GM20000 (cell line): Measurements from ENCODE around the gene SS18L1.

ENCODE experiments used
- DNase-seq: peaks from one replicate; pipeline ENCODE4 v3.0.0; 2012; ENCODE audit warnings: low spot score
- TF ChIP-seq, protein P1 (sequence below): IDR thresholded peaks from 2 replicates; pipeline ENCODE4 v1.5.1; 2012; ENCODE audit warnings: mild to moderate bottlenecking, control low read depth; ENCODE audit errors: extremely low read depth, missing control alignments

The SS18L1 gene

DNA sequence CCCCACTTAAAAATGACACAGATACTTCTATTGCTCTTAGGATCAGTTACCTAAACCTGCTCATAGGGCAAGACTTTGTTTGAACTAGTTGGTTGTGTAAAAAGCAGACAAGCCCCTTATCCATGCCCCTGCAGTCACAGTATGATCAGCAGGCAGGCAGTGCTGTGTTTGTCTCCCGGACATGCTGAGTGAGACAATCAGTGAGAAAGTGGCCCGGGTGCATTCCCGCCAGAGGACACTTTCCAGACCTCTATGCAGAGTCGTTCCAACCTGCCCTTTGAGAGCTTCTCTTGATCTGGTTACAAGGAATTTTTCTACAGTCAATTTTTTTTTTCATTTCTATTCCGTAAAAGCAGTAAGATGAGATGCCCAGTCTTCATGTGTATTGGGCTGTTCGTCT is 15.1 kb upstream of the SS18L1 start:
- TF ChIP-seq, protein P1, sequence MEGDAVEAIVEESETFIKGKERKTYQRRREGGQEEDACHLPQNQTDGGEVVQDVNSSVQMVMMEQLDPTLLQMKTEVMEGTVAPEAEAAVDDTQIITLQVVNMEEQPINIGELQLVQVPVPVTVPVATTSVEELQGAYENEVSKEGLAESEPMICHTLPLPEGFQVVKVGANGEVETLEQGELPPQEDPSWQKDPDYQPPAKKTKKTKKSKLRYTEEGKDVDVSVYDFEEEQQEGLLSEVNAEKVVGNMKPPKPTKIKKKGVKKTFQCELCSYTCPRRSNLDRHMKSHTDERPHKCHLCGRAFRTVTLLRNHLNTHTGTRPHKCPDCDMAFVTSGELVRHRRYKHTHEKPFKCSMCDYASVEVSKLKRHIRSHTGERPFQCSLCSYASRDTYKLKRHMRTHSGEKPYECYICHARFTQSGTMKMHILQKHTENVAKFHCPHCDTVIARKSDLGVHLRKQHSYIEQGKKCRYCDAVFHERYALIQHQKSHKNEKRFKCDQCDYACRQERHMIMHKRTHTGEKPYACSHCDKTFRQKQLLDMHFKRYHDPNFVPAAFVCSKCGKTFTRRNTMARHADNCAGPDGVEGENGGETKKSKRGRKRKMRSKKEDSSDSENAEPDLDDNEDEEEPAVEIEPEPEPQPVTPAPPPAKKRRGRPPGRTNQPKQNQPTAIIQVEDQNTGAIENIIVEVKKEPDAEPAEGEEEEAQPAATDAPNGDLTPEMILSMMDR = no peak
- DNase-seq = no peak

DNA sequence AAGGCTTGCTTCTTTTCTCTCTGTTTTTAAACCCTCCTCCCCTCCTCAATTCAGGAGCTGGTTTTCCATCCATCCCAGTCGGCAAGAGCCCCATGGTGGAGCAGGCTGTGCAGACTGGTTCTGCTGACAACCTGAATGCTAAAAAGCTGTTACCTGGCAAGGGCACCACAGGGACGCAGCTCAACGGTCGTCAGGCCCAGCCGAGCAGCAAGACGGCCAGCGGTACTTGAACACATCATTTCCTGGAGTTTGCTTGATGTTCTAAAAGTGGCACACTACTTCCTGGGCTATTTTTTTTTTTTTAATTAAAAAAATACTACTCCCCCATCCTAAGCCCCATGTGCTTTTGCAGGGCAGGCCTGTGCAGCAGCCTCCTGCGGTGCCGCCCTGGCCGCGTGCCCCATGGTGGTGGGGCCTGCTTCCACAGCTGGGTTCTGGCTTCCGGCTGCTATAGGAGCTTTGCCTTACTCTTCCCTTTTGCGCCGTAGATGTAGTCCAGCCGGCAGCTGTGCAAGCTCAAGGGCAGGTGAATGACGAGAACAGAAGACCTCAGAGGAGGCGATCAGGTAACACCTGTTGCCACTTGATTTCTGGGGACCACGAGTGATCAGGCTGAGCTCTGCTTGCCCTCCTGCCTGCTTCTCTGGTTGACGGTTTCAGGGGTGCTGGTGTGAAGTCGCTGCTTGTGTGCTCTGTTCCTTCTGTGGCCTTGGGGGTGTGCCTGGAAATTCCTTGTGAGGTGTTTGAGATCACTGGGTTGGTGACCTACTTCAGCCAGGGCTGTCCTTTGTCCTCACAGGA is 13.6 kb upstream of the SS18L1 start:
- TF ChIP-seq, protein P1 = no peak
- DNase-seq = no peak

DNA sequence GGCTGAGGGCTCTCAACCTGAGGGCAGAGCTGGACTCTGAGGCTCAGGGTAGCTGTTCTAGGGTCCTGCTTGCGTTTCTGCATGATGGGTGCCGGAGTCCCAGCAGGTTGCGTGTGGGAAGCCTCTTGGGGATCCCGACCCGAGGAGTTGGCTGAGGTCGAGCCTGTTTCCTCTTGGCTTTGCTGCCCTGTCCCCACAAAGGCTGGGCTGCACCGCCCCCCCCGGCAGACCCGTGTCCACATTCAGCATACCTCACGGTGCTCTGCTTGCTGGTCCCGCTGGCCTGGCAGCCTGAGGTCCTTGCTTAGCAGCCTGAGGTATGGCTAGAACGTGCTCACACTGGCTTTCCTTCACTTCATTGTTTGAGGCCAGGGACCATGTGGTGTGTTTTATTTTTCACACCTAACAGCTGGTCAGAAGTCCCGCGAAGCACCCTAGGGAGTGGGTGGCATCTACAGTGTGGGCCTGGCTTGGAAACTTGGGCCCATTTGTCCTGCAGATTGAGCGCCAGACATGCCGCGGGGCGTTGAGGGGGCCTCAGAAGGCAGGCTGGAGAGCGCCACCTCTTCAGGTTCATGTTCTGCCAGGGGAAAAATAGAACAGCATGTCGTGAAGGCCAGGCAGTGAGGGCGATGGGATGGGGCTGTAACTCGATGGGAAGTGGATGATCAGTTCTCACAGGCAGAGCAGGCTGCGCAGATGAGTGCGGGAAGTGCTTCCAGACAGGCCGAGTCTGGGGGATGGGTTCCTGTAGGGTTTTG is 11.8 kb upstream of the SS18L1 start:
- no peak for DNase-seq
- TF ChIP-seq, protein P1 = no peak

DNA sequence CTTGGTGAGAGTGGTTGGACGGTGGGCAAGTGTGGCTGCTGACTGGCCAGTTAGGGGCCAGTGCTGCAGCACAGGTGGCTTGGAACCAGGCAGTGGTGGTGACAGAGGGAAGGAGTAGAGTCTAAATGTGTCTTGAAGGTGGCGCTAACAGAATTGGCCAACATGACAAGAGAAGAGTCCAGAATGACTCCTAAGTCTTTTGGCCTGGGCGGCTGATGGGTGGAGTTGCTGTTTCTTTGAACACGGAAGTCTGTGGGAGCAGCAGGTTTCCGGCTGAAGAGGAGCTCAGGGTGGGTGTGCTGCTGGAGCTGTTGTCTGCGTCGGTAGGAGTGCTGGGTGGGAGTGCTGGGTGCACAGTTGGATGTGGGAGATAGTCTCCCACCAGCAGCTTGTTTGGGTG is 11.1 kb upstream of the SS18L1 start:
- DNase-seq = no peak
- TF ChIP-seq, protein P1 = no peak

DNA sequence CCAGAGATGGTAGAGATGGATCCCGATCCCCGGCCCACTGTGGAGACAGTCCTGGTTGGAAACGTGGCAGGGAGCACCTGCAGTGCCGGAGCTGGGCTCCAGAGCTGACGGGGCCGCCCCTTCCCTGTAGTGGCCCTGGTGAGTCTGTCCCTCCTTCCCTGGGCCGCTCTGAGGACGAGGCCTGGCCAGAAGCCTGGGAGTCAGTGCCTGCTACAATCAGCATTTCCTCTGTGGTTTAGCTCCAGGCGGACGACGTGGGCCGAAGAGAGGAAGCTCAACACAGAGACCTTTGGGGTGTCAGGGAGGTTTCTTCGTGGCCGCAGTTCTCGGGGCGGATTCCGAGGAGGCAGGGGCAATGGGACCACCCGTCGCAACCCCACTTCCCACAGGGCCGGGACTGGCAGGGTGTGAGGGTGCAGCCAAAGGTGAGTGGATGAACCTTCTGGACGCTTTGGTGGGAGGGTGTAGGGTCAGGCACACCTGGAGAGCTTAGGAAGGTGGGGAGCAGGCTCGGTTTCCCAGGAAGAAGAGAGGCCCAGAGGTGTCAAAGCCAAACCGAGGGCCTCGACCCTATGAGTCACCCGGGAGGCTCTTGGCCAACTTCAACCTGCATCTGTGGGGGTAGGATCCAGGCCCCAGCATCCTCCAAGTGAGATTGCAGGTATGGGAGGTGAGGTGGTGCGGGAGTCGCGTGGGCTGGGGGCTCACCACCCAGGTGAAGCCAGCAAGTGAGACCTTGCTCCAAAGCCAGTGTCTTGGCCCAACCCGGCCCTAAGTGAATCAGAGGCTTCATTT is 10.3 kb upstream of the SS18L1 start:
- TF ChIP-seq, protein P1 = no peak
- DNase-seq = no peak

DNA sequence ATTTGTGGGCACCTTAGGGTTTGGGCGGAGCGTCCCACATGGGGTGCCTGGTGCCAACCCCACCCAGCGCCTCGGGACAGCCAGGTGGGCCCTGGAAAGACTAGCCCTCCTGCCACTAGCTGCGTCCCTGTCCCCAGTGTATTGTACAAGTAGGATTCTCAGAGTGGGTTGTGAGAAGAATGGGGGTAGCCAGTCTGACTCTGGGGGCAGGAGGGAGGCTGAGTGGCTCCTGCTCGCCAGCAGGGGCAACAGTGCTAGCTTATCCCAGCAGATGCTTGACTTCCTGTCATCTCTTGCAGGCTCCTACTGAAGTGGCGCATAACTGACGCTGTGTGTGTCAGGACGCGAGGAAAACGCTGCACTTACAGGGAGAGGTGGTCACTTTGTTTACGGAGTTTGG is 9.7 kb upstream of the SS18L1 start:
- DNase-seq = no peak
- TF ChIP-seq, protein P1 = no peak
